GM12801 (cell line): ENCODE measurements around the gene USP22.

Experiments used
- CTCF ChIP-seq: IDR thresholded peaks from one replicate; pipeline ENCODE4 v1.5.1; 2011; ENCODE audit warnings: control low read depth; ENCODE audit not compliant: insufficient read length; ENCODE audit errors: extremely low read depth

Gene USP22

GRCh38 chr17:20955427-20956323 is 87.1 kb downstream of the USP22 start:
- no peak for TF ChIP-seq CTCF

GRCh38 chr17:20954794-20955193 is 88.0 kb downstream of the USP22 start:
- no peak for TF ChIP-seq CTCF

- no peak for TF ChIP-seq CTCF
Observed at GRCh38 chr17:20952183-20952582, 90.6 kb downstream of the USP22 start.
